Transverse colon (tissue), 4 donors: ENCODE results near the gene AKAP6.

Experiments used
- EP300 ChIP-seq: sonication (generic); formaldehyde crosslinking; IDR thresholded peaks from one replicate; pipeline ENCODE4 v1.6.1; 2017; ENCODE audit warnings: antibody characterized with exemption, low read depth
- POLR2AphosphoS5 ChIP-seq, 3 donors: sonication (generic); formaldehyde crosslinking; IDR thresholded peaks; one replicate each; pipeline ENCODE4 v1.6.1; 2016; ENCODE audit warnings: antibody characterized with exemption in 3 of 3
- TF ChIP-seq, protein P1 (sequence below), 5 experiments: fragments of 200-600 bp in 3 of 5; fragments of 450-650 bp in 2 of 5; sonication (generic) in 3 of 5; IDR thresholded peaks; 1 replicate in 2 of 5; 2 replicates in 3 of 5; pipeline ENCODE4 v1.5.1; 2016 to 2017; ENCODE audit warnings: antibody characterized with exemption in 5 of 5, inconsistent platforms in 3 of 5, mild to moderate bottlenecking in 2 of 5, moderate library complexity in 1 of 5

GRCh38 chr14:32426028-32426427 is 96.9 kb downstream of the AKAP6 start:
- no peak for TF ChIP-seq EP300
- TF ChIP-seq POLR2AphosphoS5 (IDR thresholded peaks at IDR 0.05), result no peak
- TF ChIP-seq, protein P1, sequence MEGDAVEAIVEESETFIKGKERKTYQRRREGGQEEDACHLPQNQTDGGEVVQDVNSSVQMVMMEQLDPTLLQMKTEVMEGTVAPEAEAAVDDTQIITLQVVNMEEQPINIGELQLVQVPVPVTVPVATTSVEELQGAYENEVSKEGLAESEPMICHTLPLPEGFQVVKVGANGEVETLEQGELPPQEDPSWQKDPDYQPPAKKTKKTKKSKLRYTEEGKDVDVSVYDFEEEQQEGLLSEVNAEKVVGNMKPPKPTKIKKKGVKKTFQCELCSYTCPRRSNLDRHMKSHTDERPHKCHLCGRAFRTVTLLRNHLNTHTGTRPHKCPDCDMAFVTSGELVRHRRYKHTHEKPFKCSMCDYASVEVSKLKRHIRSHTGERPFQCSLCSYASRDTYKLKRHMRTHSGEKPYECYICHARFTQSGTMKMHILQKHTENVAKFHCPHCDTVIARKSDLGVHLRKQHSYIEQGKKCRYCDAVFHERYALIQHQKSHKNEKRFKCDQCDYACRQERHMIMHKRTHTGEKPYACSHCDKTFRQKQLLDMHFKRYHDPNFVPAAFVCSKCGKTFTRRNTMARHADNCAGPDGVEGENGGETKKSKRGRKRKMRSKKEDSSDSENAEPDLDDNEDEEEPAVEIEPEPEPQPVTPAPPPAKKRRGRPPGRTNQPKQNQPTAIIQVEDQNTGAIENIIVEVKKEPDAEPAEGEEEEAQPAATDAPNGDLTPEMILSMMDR (IDR thresholded peaks at IDR 0.05), result no peak
